SH-SY5Y (cell line): ENCODE results near the gene CACNA1I.

Source experiments
- GATA2 ChIP-seq: IDR thresholded peaks from 2 replicates; pipeline ENCODE4 v1.6.1; 2011; ENCODE audit warnings: mild to moderate bottlenecking, low read depth, low read length
- GATA3 ChIP-seq: IDR thresholded peaks from 2 replicates; pipeline ENCODE4 v1.6.1; 2011; ENCODE audit warnings: low read depth, mild to moderate bottlenecking, low read length, moderate library complexity

DNA sequence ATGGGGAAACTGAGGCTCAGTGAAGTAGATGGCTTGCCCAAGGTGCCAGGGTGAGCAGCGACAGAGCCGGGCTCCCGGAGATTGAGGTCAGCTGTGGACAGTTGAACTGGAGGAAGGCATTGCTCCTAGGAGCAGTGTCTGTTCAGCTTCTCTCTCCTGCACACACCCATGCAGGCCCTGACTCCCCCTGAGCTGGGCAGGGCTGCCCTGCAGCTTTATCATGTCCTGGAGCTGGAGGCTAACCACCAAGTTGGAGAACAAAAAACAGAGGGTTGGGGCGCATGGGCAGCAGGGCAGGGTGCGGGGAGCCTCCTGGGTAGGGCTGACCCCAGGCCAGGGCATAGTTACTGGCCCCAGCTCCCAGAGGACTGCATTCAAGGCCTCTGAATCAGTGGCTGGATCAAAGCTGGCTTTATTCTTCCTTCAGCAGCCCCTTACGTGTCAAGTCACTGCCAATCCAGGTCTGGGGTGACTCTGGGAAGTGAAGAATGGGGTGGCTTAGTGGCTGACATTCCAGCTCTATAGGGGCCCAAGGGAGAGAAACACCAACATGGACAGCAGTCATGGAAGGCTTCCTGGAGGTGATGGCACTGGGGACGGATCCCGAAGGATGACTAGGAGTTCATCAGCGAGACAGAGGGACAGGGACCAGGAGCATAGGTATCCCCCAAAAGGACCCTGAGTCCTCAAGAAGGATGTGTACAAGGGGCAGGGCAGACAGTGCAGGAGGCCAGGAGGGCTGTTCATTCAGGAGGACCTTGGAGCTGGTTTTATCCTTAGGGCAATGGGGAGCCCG is 83.8 kb downstream of the CACNA1I start:
- TF ChIP-seq GATA2 (no peak), GATA3 (no peak)
